Stimulated activated CD8-positive, alpha-beta memory T cell treated with anti-CD3 and anti-CD28 coated beads, Interleukin-4, amount 100 ng/mL, for 24 hours (primary cell): ENCODE measurements around the gene LDB2.
"Not testable (repeated sequence)": the region's sequence is repeated elsewhere in the genome, so short reads cannot be mapped to it uniquely, and the experiment has no call there.

ENCODE experiments used
- DNase-seq: peaks from one replicate; pipeline ENCODE4 v3.0.0-alpha.2; 2020; ENCODE audit warnings: low read depth

Gene LDB2

DNA sequence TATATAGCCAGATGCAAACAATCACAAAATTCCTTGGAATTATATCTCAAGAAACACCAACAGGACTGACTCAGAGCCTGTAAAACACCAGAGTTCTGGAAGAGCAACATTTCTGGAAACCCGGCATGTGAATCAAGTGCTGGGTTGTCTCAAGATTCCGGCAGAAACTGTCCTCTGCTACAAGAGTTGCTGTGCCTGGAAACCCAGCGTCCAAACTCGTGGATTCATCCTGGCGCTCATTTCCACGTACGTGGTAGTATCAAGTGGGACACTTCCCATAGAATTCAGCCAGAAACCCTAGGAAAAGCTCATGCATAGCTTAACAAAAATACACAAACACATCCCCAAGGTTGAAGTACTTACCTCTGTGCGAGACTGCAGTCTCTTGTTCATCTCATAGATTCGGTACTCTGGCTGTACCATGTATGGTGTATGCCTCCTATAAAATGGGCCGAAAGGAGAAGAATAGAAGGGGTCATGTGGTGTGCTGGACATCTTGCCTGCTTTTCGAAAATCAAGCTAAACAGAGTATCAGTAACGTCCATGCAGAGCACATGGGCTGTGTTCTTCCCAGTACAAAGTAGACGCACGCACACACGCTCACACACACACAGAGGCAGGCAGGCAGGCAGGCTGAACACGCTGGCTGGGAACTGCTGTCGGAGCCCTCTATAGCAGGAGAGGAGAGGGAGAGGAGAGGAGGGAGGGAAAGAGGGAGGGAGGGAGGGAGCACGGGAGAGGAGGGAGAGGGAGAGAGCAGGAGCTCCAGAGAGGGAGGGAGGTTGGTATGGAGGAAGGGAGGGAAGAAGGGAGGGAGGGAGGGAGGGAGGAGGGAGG, at the start of gene LDB2:
LDB2 (minus strand) TSS at position 655 of the 837 bp plus-strand sequence.
- DNase-seq = no peak

DNA sequence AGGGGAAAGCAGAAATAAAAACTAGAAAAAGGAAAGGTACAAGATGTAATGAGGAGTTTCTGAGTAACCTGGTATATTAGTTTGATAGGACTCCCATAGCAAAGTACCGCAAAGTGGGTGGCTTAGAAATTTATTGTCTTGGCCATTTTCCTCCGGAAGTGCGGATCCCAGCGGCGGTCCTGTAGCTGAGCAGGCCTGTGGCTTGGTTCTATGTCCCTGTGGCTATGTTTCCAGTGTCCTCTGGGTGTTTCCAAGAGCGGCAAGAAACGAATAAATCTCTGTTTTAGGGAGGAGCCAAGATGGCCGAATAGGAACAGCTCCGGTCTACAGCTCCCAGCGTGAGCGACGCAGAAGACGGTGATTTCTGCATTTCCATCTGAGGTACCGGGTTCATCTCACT, 44.0 kb upstream of the LDB2 start:
- no peak for DNase-seq

DNA sequence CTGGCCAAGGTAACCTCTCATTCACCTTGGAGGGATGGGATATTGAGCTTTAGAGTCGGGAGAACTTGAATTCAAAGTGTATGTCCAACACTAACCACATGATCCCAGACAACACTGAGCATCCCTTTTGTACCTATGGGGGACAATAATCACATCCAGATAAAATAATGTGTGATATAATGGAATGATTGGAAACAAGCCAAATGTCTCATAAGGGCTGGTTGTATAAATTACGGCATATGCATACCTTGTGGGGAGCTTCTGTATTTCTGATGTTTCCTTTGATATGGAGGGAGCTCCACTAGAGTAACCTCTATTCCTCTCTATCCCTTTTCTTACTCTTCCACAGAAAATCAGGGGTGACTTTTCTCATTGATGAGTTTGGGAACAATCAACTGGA, 40.7 kb upstream of the LDB2 start:
- no peak for DNase-seq

DNA sequence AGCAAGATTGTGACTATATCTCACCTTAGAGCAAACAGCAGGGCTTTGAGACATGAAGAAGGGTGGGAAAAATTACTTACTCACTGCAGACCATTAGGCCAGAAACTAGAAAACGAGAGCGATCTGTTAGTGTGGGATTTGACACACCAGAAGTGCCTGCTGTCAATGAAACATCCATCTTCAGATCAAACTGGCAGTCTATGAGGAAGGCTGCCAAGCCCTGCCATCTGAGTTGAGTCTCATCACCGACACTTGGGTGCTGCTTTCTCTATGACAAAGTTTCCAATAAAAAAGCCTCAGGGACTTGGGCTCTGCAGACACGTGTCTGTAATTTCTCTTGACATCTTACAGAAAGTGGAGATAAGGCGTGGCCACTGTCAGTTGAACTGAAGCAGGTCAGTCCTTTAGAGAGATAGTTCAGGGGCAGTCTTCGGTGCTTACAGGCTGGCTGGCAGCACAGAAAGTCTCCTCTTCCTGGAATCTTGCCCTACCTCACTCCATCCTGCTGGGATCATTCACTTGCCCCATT, 40.1 kb upstream of the LDB2 start:
- no peak for DNase-seq

DNA sequence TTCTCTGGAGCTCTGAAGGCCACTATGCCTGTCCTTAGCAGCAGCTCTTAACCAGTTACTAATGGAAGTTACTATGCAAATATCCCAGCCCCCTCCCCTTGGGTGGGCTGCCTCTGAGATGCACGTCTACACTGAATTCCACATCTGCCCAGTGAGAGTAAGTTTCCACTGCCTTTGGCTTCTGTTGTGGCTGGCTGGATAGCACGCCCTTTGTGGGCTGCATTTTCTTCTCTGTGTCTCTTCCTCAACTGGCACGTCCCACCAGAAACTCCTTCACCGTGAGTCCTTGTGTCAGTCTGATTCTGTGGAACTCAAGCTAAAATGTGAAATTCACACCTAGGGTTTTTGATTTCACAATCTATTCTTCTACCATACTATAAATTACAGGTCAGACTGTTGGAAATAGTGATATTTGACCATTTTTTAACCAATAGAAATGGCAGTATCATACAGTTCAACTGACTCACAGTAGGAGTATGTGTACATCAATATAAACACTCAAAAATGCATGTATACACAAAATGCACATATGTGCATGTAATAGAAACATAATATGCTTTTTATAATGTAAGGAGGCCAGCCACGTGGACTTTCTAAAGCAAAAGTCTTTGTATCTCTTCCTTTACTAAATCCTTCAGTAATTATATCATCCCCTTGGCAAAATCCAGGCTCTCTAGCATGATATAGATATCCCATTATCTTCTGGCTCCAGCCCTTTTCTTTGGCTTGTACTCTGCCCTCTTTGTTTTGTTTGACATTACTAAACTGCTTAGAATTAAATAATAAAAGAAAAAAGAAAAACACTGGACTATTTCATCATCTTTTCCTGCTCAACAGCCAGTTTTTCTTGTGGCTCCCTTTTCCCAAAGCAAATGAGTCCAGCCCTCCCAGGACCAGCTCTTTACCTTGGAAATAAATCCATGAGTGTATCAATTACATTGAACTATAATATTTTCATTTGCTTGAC, 33.2 kb upstream of the LDB2 start:
- DNase-seq = no peak

DNA sequence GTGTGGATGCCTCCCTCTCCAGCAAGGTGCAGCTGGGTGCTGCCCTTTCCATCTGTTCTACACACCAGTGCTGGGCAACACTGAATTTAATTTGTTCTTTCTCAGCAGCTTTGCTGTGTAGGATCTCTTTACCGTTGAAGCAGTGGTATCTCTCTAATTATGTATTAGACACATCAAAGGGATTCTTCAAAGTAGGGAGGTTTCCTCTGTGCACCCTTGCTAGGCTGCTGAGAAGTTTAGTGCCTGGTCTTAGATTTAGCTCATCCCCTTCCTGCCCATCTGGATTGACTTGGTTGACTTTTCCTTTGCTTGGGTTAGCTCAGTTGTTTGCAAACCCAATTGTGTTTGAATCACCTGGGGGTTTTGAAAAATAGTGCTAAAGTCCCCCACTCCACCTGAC, 27.8 kb upstream of the LDB2 start:
- DNase-seq = no peak

DNA sequence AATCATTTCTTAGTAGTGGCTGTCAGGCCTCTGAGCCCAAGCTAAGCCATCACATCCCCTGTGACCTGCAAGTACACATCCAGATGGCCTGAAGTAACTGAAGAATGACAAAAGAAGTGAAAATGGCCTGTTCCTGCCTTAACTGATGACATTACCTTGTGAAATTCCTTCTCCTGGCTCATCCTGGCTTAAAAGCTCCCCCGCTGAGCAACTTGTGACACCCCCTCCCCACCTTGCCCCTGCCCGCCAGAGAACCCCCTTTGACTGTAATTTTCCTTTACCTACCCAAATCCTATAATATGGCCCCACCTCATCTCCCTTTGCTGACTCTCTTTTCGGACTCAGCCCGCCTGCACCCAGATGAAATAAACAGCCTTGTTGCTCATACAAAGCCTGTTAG, 20.3 kb upstream of the LDB2 start:
- not testable (repeated sequence) for DNase-seq

DNA sequence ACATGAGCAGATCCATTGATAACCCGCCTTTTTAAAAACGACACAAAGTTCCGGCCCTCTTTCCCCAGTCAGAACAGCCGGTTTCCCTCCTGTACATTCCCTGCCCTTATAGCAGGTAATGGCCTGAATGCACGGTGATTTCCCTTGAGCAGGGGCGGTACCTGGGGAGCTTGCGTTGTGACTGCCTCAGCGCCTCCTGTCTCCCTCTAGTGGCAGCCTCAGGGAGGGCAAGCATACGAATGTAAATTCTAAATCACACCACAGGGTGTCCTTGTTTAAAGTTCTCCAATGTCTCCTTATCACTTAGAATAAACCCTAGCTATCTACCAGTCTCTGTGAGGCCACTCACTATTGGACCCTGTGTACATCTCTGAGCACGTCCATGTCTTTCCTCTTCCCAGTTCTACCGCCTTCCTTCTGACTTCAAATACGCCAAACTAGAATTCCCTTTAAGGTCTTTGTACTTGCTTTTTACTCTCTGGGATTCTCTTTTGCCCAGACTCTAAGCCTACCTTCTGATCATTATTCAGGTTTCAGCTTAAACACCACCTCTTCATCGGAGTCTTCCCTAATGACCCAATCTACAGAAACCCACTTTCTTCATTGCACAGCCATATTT, 18.4 kb upstream of the LDB2 start:
- DNase-seq = peak; percentile 61

DNA sequence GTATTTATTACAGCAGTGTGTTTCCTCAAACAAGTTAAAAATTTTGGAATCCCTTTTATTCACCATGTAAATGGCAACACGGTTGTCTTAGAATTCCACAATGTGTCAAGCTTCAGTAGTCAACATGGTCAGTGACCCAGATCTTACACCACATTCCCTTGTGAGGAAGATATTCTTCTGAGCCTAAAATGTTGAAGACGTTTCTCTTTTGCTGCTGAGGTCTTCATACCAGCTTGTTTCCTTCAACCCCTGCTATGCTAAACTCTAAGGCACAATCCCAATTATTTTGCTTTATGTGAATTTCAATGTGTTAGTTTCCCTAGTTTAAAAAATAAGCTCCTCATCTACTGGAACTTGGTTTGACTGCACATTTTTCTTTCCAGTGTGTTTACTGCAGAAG, 17.6 kb upstream of the LDB2 start:
- no peak for DNase-seq

DNA sequence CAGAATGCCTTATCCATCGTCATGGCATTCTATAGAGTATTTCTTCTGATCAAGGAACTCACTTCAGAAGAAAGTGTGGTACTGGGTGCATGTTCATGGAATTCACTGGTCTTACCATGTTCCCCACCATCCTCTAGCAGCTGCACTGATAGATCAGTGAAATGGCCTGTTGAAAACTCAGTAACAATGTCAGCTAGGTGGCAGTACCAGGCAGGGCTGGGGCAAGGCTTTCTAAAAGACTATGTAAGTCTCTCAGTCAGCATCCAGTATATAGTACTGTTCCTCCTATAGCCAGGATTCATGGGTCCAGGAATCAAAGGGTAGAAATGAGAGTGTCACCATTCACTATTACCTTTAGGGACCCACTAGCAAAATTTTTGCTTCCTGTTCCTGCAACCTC, 15.8 kb upstream of the LDB2 start:
- DNase-seq = no peak

DNA sequence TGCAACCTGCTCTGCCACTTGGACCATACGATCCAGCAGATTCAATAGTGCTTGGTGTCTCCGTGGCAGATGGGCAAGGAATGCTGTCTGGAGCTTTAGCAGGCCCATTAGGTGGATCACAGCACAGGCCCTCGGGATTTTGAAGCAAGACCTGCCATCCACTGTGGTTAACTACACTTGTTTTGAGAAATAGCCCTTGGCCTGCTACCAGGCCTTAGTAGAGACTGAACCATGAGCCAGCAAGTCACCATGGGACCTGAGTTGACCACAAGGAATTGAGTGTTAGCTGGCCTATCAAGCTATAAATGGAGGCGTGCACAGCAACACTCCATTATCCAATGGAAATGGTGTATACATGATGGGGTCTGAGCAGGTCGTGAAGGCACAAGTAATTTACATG, 14.5 kb upstream of the LDB2 start:
- no peak for DNase-seq

DNA sequence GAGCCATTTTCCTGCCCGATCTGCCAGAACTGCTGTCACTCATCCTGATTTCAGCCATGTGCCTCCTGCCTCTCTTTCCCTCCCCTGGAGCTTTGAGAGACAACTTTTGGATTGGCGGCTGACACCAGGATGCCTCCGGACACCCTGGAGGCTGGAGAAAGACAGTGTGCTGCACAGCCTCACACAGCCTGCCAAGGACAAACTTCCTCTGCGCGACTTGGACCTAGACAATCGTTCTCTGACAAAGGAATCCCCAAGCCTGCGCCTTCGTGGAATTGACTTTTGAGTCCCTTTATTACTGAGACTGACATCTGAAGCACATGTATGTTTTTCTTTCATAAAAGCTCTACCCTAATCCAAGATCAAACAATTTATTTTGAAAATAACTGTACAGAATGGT, 10.8 kb upstream of the LDB2 start:
- no peak for DNase-seq

DNA sequence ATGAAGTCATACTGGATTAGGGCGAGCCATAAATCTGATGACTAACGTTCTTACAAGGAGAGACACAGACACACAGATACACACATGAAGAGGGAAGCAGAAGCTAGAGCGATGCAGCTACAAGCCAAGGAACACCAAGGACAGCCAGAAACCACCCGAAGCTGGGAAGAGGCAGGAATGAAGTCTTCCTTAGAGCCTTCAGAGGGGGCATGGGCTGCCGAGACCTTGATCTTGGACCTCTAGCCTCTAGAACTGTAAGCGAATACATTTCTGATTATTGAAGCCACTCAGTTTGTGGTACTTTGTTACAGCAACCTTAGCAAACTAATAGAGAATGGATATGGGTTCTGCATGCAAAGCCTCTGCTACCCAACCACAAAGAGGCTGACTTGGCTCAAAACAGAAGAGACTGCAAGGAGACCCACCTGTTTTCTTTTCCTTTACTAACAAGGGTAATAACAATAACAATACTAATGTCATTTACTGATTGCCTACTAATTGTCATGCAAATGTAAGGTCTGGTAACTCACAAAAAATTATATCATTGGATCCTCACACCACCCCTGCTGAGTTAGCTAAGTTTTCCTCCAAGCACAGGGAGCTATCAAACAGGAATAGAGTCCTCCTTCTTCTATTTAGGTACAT, 10.1 kb upstream of the LDB2 start:
- no peak for DNase-seq

DNA sequence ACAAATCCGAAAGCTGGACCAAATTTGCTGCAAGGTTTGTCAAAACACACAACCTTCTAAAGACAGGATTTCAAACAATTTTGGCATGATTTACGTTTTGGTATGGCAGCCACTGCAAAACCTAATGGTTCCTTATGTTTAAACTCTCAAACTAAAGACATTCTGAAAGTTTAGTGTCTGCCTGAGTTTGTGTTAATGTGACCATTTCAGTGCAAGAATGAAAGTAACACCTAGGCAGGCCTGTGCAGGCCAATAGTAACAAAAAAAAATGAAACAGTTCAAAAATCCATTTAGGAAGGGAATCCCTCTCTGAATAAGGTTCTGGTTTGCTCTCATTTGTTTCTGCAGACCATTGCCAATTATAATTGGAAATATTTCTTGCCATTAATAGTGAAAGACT, 1.9 kb upstream of the LDB2 start:
- no peak for DNase-seq

DNA sequence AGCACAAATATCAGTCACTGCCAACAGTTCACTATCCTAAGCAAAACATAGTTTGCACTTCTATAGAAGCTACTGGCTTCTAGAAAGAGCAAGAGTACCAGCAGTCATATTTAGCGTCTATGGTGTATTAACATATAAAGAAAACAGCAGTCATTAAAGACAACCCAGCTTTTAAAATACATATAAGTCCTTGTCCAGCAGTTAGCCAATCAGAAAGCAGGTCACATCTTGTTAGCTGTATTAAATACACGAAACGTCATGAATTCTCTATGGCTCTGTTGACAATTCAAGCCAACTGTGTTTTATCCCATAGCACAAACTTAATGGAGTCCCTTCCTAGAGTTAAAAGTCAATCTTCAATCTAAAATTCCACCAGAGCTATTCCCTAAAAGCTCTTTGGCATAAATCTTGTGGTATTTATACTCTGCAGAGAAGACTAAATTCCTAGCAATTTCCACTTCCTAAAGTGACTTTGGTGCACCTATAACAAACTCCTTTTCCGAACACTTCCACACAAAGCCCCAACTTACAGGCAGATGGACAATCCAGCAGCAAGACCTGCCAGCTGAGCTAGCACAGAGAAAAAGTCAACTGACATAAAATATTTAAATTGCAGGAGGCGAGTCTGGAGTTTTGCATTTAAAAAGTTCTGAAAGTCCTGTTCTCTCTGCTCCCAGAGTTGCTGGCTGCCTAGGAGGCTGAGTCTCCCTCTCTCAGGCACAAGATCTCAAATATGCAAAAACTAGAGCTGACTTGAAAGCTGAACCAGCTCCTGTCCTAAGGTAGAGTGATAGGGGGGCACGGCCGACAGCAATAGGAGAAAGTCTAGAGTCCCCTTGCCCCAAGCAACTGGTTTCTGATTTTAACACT, 1.3 kb downstream of the LDB2 start:
- DNase-seq = no peak

DNA sequence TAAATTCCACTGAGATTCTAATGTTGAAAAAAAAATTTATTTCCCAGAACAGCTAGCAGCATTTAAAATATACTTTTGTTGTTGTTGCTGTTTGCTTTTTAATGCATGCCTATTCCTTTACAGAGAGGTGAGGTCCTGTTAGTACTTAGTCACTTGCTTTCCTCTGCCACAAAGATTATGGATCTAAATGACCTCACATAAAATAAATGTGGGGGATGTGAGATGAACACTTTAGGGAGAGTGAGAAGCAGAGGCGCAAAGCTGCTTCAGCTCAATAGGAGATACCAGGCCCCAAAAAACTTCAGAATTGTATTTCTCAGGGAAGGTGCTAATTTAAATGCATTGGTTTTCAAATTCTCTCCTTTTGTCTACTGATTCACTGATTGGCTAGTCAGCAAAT, 4.0 kb downstream of the LDB2 start:
- DNase-seq = no peak

DNA sequence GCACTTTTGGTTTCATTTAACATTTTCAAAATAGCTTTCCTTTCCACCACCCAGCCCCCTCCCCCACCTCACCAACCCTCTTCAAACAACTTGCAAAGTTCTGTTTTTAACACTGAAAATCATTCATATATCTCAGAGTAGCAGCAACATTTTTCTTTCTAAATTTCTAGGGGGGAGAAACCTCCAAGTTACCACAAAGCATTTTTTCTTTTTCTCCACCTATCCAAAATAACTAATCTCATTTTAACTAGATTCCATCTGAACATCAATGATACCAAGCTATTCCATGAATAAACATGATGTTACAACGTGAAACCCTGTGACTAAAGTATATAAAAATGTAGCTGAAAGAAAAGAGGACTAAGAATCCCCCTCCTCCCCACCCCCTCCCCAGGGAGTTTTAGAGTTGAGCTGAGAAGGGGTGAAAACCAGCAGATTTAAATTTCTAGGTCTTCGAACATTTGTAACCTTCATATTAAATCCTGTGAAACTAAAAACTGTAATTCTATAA, 5.2 kb downstream of the LDB2 start:
- no peak for DNase-seq

DNA sequence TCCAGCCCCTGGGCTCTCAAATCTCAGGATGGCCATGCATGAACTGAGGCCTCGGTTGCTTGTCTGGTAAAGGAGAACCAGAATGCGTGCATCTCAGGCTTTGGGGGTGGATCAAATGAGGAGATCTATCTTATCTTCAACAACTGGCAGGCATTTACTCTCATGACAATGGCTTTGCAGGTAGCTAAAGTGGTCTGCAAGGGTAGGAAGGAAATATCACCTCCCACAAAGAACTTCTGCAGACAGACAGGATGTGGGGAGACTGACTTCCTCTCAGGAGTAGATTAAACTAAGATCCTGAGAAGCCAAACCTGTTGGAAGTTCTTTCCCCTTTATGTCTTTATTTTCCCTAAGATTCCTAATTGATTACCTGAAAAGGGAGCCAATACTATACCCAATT, 7.8 kb downstream of the LDB2 start:
- DNase-seq = no peak

DNA sequence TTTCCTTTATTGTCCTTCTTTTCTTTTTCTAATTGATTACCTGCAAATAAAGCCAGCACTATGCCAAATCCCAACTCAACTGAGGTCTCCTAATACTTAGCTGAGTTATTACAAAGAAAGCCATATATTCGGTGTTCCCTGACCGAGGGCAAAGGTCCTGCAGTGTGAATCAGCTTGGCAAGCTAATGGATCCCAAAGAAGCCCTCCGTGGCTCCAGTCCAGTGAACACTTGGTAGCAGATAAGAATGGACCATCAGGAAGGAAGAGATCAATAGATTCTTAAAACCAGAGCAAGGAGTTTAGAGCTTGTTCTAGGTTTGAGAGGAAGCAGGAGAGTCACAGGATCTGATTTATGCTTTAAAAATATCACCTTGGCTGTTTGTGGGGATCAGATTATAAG, 8.5 kb downstream of the LDB2 start:
- no peak for DNase-seq

DNA sequence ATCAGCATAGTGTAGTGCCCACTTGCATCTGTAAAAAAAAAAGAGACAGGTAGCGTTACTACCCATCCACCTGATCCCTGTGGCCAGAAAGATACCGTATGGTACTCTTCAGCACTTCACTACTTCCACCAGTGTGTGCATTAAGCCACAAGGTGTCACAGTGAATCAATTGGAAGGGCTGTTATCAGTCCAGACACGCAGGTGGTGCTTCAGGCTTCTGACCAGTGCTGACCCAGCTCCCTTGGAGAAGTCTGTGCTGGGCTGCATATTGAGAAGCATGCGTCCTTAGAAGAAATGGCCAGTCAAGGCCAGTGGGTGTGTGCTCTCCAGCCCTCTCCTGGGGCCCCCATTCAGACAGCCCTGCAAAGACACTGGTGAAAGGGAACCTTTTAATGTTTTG, 10.6 kb downstream of the LDB2 start:
- no peak for DNase-seq
